ENCODE measurements around the gene GRID2. TPM values are rescaled to one million over a fixed set of nuclear protein-coding genes. Genes with fewer than 3 reads are reported as not detected.

Gene GRID2
- polyA plus RNA-seq, 1 donor from 2014 or later, result 14.9 TPM

- Histone ChIP-seq H3F3A (ENCODE audit: insufficient read depth, low read length, poor library complexity, severe bottlenecking) (no peaks in the 10 kb centered on the region), H2AFZ (ENCODE audit: low read depth, low read length) (no peak overlapping the region), H3K27ac (ENCODE audit: low read length) (no peak overlapping the region), H3K9ac (ENCODE audit: low read length) (no peak overlapping the region), H3K9me3 (ENCODE audit: low read length) (no peaks in the 10 kb centered on the region), H3K27me3 (ENCODE audit: insufficient read depth, low read depth, low read length) (no peaks in the 10 kb centered on the region), H3K4me2 (ENCODE audit: low read length) (no peak overlapping the region), H4K20me1 (ENCODE audit: insufficient read depth) (no peaks in the 10 kb centered on the region), H3K36me3 (ENCODE audit: insufficient read depth, low read length) (no peaks in the 10 kb centered on the region), H3K79me2 (replicated peaks; ENCODE audit: insufficient read depth, low read length) (no peaks in the 10 kb centered on the region), H3K4me3 (ENCODE audit: low read length) (no peak overlapping the region), H3K9me2 (ENCODE audit: insufficient read depth, low read length) (no peaks in the 10 kb centered on the region)
- TF ChIP-seq, protein P1, sequence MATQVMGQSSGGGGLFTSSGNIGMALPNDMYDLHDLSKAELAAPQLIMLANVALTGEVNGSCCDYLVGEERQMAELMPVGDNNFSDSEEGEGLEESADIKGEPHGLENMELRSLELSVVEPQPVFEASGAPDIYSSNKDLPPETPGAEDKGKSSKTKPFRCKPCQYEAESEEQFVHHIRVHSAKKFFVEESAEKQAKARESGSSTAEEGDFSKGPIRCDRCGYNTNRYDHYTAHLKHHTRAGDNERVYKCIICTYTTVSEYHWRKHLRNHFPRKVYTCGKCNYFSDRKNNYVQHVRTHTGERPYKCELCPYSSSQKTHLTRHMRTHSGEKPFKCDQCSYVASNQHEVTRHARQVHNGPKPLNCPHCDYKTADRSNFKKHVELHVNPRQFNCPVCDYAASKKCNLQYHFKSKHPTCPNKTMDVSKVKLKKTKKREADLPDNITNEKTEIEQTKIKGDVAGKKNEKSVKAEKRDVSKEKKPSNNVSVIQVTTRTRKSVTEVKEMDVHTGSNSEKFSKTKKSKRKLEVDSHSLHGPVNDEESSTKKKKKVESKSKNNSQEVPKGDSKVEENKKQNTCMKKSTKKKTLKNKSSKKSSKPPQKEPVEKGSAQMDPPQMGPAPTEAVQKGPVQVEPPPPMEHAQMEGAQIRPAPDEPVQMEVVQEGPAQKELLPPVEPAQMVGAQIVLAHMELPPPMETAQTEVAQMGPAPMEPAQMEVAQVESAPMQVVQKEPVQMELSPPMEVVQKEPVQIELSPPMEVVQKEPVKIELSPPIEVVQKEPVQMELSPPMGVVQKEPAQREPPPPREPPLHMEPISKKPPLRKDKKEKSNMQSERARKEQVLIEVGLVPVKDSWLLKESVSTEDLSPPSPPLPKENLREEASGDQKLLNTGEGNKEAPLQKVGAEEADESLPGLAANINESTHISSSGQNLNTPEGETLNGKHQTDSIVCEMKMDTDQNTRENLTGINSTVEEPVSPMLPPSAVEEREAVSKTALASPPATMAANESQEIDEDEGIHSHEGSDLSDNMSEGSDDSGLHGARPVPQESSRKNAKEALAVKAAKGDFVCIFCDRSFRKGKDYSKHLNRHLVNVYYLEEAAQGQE (IDR thresholded peaks at IDR 0.05; ENCODE audit: borderline replicate concordance), result no peak
- TF ChIP-seq MXI1 (conservative IDR thresholded peaks at IDR 0.05; ENCODE audit: poor library complexity, severe bottlenecking) (no peak), RAD21 (conservative IDR thresholded peaks at IDR 0.05) (no peak), POLR2AphosphoS5 (IDR thresholded peaks at IDR 0.05) (no peak), SMC3 (conservative IDR thresholded peaks at IDR 0.05; ENCODE audit: poor library complexity) (no peak), CTCF (IDR thresholded peaks at IDR 0.05; ENCODE audit: poor library complexity, severe bottlenecking) (no peak), EP300 (conservative IDR thresholded peaks at IDR 0.05; ENCODE audit: poor library complexity, severe bottlenecking) (no peak), EZH2 (IDR thresholded peaks at IDR 0.05; ENCODE audit: borderline replicate concordance, insufficient read depth, low read length, poor library complexity, severe bottlenecking) (no peak), TAF1 (IDR thresholded peaks at IDR 0.05; ENCODE audit: low read depth) (no peak)
These were observed 1447.6 kb downstream of the GRID2 start for GRCh38 chr4:93751411-93751810.

- H3K79me2 ChIP-seq (replicated peaks; ENCODE audit: insufficient read depth, low read length), result no peaks in the 10 kb centered on the region
- no peak for TF ChIP-seq RAD21 (conservative IDR thresholded peaks at IDR 0.05)
- TF ChIP-seq POLR2AphosphoS5 (IDR thresholded peaks at IDR 0.05), result no peak
- no peak for TF ChIP-seq EP300 (conservative IDR thresholded peaks at IDR 0.05; ENCODE audit: poor library complexity, severe bottlenecking)
- TF ChIP-seq, protein P1 (IDR thresholded peaks at IDR 0.05; ENCODE audit: borderline replicate concordance), result no peak
- TF ChIP-seq MXI1 (conservative IDR thresholded peaks at IDR 0.05; ENCODE audit: poor library complexity, severe bottlenecking), result no peak
- no peak for TF ChIP-seq EZH2 (IDR thresholded peaks at IDR 0.05; ENCODE audit: borderline replicate concordance, insufficient read depth, low read length, poor library complexity, severe bottlenecking)
- TF ChIP-seq SMC3 (conservative IDR thresholded peaks at IDR 0.05; ENCODE audit: poor library complexity), result no peak
- TF ChIP-seq TAF1 (IDR thresholded peaks at IDR 0.05; ENCODE audit: low read depth), result no peak
- no peak for TF ChIP-seq CTCF (IDR thresholded peaks at IDR 0.05; ENCODE audit: poor library complexity, severe bottlenecking)
- no peak overlapping the region for H3K4me3 ChIP-seq (ENCODE audit: low read length)
- H3K4me2 ChIP-seq (ENCODE audit: low read length), result no peak overlapping the region
- no peak overlapping the region for H3K27ac ChIP-seq (ENCODE audit: low read length)
- H3K36me3 ChIP-seq (ENCODE audit: insufficient read depth, low read length), result no peaks in the 10 kb centered on the region
- H2AFZ ChIP-seq (ENCODE audit: low read depth, low read length), result no peak overlapping the region
- no peaks in the 10 kb centered on the region for H3F3A ChIP-seq (ENCODE audit: insufficient read depth, low read length, poor library complexity, severe bottlenecking)
- no peaks in the 10 kb centered on the region for H3K9me3 ChIP-seq (ENCODE audit: low read length)
- H3K9me2 ChIP-seq (ENCODE audit: insufficient read depth, low read length), result no peaks in the 10 kb centered on the region
- no peak overlapping the region for H3K9ac ChIP-seq (ENCODE audit: low read length)
- H4K20me1 ChIP-seq (ENCODE audit: insufficient read depth), result no peaks in the 10 kb centered on the region
- H3K27me3 ChIP-seq (ENCODE audit: insufficient read depth, low read depth, low read length), result no peaks in the 10 kb centered on the region
These were observed 1452.3 kb downstream of the GRID2 start for GRCh38 chr4:93756101-93756500.

Measured in neural cell (in vitro differentiated cells).